Psoas muscle (tissue), 8 donors: ENCODE data around the gene SETBP1. TPM values are rescaled to one million over a fixed set of nuclear protein-coding genes. Genes with fewer than 3 reads are reported as not detected.

ENCODE experiments used
- ATAC-seq, 4 donors: fragments of 200-7000 bp; cut with Tn5 transposase; one replicate each; pipeline ENCODE4 v1.9.1; 2020; ENCODE audit warnings: moderate library complexity in 3 of 4, mild to moderate bottlenecking in 2 of 4
- DNase-seq, 2 donors: peaks; one replicate each; pipeline ENCODE4 v3.0.0-alpha.2; 2020
- H3K27ac ChIP-seq: fragments of 200-600 bp; one replicate; pipeline ENCODE4 v1.8.0; 2022
- H3K27me3 ChIP-seq, 3 donors: fragments of 200-600 bp in 1 of 3; one replicate each; pipeline versions ENCODE4 v1.6.1 to v1.8.0; 2013 to 2022; ENCODE audit warnings: low read length in 2 of 3, mild to moderate bottlenecking in 2 of 3, moderate library complexity in 1 of 3; ENCODE audit not compliant: insufficient read depth in 3 of 3
- H3K36me3 ChIP-seq, 2 donors: fragments of 200-600 bp in 1 of 2; one replicate each; pipeline versions ENCODE4 v1.6.1 to v1.8.0; 2013 to 2022; ENCODE audit warnings: low read depth in 1 of 2, mild to moderate bottlenecking in 1 of 2, moderate library complexity in 1 of 2; ENCODE audit not compliant: insufficient read depth in 1 of 2
- H3K4me1 ChIP-seq: fragments of 200-600 bp; one replicate; pipeline ENCODE4 v1.8.0; 2022
- H3K4me3 ChIP-seq: fragments of 200-600 bp; one replicate; pipeline ENCODE4 v1.8.0; 2022; ENCODE audit warnings: mild to moderate bottlenecking
- H3K9me3 ChIP-seq: fragments of 200-600 bp; one replicate; pipeline ENCODE4 v1.8.0; 2022
- CTCF ChIP-seq: fragments of 200-600 bp; IDR thresholded peaks from one replicate; pipeline ENCODE4 v1.8.0; 2022; ENCODE audit warnings: antibody characterized with exemption
- WGBS, 3 donors: extraction: QIAGEN DNeasy Blood & Tissue Kit; methylation state at CpG; one replicate each; pipeline versions ENCODE4 v1.1.6 to v1.1.7; 2013; 5-methylcytosine and 5-hydroxymethylcytosine counted together
- intact Hi-C, 2 donors: fragments of 100-400 bp; cut with DNase I; formaldehyde crosslinking; loops; one replicate each; pipeline versions ENCODE4 v1.11.0 to v1.14.2; 2022
- polyA plus RNA-seq, 3 donors: library from polyadenylated mRNA; stranded (reverse); fragments of 200-250 nt; gene quantifications; one replicate each; pipeline ENCODE4 v1.2.3, GENCODE V29; 2013
- total RNA-seq, 4 donors: library from RNA; stranded (reverse); fragmentation: NEBNext Ultra II Directional in 2 of 4; extraction: Animal tissue kit (Norgen Biotek cat#: 25700) in 2 of 4; gene quantifications; one replicate each; pipeline versions ENCODE4 v1.2.1 to v1.2.4, GENCODE V29; 2021 to 2023
- donor health status: healthy with polysubstance abuse.
- donor health status: DM: no; HTN: no; CAD: no; lungs with moderate emphysema.
- donor health status: Bipolar disorder and iron deficiency.
- donor health status: healthy.
- donor health status: DM: yes; HTN: yes; CAD: no.
- donor health status: DM: no; HTN: no; CAD: no.
- donor health status: DM: no; HTN: no; CAD: no.
- donor health status: DM: yes; HTN: yes; CAD: no.

SETBP1 gene
- total and polyA plus RNA-seq, 7 donors = 0.61 to 21.0 (median 10.5) TPM

- intact Hi-C loops = no loop called here
- ATAC-seq = no peak
- H3K27me3 ChIP-seq = no peaks in the 10 kb centered on the region
- H3K4me3 ChIP-seq = no peak overlapping the region
- no peaks in the 10 kb centered on the region for H3K36me3 ChIP-seq
- no peak for TF ChIP-seq CTCF
- DNase-seq = no peak
- WGBS, 3 donors = 69 to 85% (median 71%) methylated on average over 6 of the region's 6 CpGs
- peak overlapping the region; percentile 21 for H3K27ac ChIP-seq
- peaks cover 71% of the 10 kb centered on the region for H3K4me1 ChIP-seq
- no peaks in the 10 kb centered on the region for H3K9me3 ChIP-seq
Observed at GRCh38 chr18:44837482-44838180, 156.9 kb downstream of the SETBP1 start.

GRCh38 chr18:44838971-44839666, 158.4 kb downstream of the SETBP1 start:
- peaks cover 72% of the 10 kb centered on the region for H3K4me1 ChIP-seq
- peak overlapping the region; percentile 30 for H3K27ac ChIP-seq
- WGBS, 3 donors = 40 to 48% (median 42%) methylated on average over 8 of the region's 8 CpGs
- intact Hi-C loops = no loop called here
- H3K4me3 ChIP-seq = no peak overlapping the region
- no peaks in the 10 kb centered on the region for H3K27me3 ChIP-seq
- no peak for TF ChIP-seq CTCF
- peak; percentile 72 to 78 for DNase-seq
- ATAC-seq = peak; percentile 70 to 83 (median 81)
- no peaks in the 10 kb centered on the region for H3K36me3 ChIP-seq
- H3K9me3 ChIP-seq = no peaks in the 10 kb centered on the region

GRCh38 chr18:44840058-44840790, 159.5 kb downstream of the SETBP1 start:
- H3K27ac ChIP-seq = no peak overlapping the region
- ATAC-seq = no peak
- WGBS, 3 donors = 63 to 70% (median 63%) methylated on average over 5 of the region's 5 CpGs

GRCh38 chr18:44841221-44841620, 160.5 kb downstream of the SETBP1 start:
- Histone ChIP-seq H3K4me3 (no peak overlapping the region), H3K27me3 (no peaks in the 10 kb centered on the region), H3K9me3 (no peaks in the 10 kb centered on the region), H3K27ac (no peak overlapping the region), H3K4me1 (peaks cover 69% of the 10 kb centered on the region), H3K36me3 (no peaks in the 10 kb centered on the region)
- no peak for ATAC-seq
- TF ChIP-seq CTCF = no peak
- WGBS, 3 donors = 69 to 85% (median 79%) methylated on average over 4 of the region's 4 CpGs
- intact Hi-C loops = no loop called here
- no peak for DNase-seq

More at GRCh38 chr18:44840058-44840790, 159.5 kb downstream of the SETBP1 start:
- Histone ChIP-seq H3K36me3 (no peaks in the 10 kb centered on the region), H3K4me3 (no peak overlapping the region), H3K9me3 (no peaks in the 10 kb centered on the region), H3K27me3 (no peaks in the 10 kb centered on the region), H3K4me1 (peaks cover 75% of the 10 kb centered on the region)
- DNase-seq = no peak
- intact Hi-C loops = no loop called here
- TF ChIP-seq CTCF = no peak
